ENCODE measurements around the gene TPGS1.
A peak's percentile ranks its signal among the peaks of the same experiment; 100 is the strongest.
"Not testable (repeated sequence)": the region's sequence is repeated elsewhere in the genome, so short reads cannot be mapped to it uniquely, and the experiment has no call there.

TPGS1 gene

GRCh38 chr19:478236-478903, 28.9 kb upstream of the TPGS1 start:
- no peak for DNase-seq

DNA sequence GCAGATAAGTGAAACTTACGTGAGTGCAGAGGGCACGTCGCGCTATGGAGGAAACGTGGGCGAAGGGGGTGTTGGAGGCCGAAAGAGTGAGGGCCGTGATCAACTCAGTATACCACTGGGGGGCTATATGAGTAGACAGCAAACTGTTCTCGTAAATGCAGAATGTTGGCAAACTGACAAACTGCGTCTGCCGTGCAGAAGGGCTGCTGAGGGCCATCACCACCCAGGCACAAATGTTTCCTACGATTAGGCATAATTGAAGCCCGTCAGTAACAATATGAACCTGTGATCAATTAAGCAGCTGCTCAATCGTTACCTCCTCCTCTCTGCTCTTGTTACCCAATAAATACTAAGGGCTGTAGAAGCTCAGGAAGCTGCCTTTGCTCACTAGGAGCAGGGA, 28.3 kb upstream of the TPGS1 start:
- DNase-seq: no peak

GRCh38 chr19:480016-480855, 27.1 kb upstream of the TPGS1 start:
- no peak for DNase-seq

DNA sequence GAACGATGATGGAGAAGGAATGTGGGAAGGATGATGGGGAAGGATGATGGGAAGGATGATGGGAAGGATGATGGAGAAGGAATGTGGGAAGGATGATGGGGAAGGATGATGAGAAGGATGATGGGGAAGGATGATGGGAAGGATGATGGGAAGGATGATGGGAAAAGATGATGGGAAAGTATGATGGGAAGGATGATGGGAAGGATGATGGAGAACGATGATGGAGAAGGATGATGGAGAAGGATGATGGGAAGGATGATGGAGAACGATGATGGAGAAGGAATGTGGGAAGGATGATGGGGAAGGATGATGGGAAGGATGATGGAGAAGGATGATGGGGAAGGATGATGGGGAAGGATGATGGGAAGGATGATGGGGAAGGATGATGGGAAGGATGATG, 26.2 kb upstream of the TPGS1 start:
- DNase-seq: not testable (repeated sequence)

DNA sequence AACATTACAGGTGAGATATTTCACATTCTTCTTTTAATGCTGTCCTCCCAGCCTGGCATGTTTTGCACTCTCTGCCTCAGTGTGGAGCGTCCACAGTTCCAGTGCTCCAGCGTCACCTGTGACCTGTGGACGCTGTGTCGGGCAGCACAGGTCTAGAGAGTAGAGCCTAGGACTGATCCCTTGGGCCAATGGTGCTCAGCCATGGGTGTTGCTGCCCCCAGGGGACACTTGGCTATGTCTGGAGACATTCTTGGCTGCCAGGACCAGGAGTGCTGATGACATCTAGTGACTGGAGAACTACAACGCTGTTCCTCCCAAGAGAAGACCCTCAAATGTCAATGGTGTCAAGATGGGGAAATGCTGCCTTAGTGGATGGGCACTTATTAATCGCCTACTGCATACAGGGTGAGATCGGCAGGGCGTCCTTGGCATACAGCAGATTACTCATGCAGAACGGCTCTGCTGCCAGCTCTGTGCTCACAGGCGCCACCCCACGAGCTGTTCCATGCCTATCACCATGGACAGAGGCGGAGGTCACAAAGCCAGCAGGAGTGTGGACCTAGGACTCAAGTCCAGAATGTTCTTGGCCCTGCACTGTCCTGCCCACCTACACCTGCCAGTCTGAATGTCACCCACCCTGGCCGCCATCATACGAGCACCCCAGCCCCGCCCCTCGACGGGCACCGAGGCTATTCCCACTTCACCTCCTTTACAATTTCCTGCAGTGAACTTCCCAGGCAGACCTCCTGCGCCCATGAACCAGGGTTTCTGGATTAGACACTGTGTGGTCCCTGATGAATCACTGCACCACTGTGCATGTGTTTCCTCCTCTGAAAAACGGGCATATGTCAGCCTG, 24.9 kb upstream of the TPGS1 start:
- DNase-seq: no peak

- no peak for DNase-seq
Measured at GRCh38 chr19:483332-484072, 23.8 kb upstream of the TPGS1 start.

- DNase-seq: no peak
Measured at GRCh38 chr19:484494-484893, 22.8 kb upstream of the TPGS1 start.

DNA sequence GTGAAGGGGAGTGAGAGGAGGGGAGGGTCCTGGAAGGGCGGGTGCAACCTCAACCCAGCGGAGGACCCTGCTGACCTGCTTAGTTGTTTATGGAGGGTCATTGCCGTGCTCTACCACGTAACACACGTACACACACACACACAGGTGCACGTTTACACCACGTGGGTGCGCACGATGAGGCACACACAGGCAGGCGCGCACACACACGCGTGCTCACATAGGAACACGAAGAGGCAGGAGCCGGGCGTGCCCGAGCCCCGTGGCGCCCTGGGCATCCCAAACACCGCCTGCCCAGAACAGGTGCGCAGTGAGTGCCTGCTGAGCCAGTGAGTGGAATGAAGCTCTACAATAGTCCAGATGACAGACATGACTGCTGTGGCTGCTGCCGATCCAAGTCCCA, 22.2 kb upstream of the TPGS1 start:
- DNase-seq: peak; percentile 14

- DNase-seq: no peak
Measured at GRCh38 chr19:485583-486236, 21.6 kb upstream of the TPGS1 start.

DNA sequence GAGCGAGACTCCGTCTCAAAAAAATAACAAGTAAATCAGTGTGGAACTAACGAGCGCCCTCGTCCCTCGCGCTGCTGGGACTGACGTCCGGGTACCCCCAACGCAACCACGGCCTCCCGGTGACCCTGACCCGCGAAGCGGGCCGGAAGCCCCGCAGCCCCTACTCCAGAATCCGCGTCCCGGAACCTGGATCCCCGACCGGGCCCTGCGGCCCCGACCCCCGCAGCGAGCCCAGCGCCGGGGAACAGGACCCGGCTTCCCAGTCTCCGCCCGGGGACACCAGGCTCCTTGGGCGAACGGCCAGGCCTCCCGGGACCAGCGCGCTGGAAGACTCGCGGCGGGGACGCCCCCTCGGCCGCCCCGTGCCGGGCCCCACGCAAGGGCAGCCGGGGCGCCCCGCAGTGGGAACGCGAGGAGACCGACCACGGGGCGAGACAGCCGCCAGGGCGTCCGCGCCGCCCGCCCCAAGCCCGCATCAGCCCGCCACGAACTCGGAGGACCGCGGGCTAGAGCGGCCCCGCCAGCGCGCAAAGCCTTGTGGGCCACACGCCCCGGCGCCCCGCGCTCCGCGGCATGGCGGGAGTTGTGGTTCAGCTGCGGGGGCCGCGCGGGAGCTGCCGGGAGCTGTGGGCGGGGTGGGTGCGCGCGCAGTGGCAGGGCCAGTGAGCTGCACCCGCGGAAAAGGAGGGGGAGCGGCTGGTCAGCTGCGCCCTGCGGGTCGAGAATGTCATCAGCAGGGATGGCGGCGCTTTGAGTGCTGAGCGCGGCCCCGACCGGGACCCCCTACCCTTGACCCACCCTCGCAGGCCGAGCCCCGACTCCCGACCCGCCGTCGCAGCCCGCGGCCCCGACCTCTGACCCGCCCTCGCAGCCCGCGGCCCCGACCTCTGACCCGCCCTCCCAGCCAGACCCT, 18.5 kb upstream of the TPGS1 start:
- peak; percentile 83 for DNase-seq

- no peak for DNase-seq
Measured at GRCh38 chr19:489418-490196, 17.7 kb upstream of the TPGS1 start.

GRCh38 chr19:491146-491741, 16.1 kb upstream of the TPGS1 start:
- DNase-seq: no peak

- DNase-seq: no peak
Measured at GRCh38 chr19:492091-492531, 15.2 kb upstream of the TPGS1 start.

GRCh38 chr19:493391-494170, 13.7 kb upstream of the TPGS1 start:
- DNase-seq: no peak

GRCh38 chr19:494171-495080, 12.9 kb upstream of the TPGS1 start:
- no peak for DNase-seq

DNA sequence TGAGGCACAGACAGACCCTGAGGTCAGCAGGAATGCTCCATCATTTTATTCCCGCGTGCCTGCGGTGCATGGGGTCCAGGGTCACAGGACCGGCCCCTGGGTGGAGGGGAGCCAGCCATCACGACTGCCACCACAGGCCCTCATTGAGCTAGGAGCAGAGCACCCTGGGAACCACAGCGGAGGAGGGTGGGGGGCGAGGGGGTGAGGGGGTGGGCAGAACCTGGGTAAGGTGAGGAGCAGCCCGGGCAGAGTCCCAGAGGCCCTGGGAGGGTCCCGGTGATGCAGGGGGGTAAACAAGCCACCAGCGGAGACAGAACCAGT, 12.3 kb upstream of the TPGS1 start:
- no peak for DNase-seq

- no peak for DNase-seq
Measured at GRCh38 chr19:495402-496111, 11.7 kb upstream of the TPGS1 start.
